ENCODE measurements around the gene GFRAL. TPM values are rescaled to one million over a fixed set of nuclear protein-coding genes. Genes with fewer than 3 reads are reported as not detected.

Gene GFRAL
- total RNA-seq, 1 experiment from 2014 or later = not detected

DNA sequence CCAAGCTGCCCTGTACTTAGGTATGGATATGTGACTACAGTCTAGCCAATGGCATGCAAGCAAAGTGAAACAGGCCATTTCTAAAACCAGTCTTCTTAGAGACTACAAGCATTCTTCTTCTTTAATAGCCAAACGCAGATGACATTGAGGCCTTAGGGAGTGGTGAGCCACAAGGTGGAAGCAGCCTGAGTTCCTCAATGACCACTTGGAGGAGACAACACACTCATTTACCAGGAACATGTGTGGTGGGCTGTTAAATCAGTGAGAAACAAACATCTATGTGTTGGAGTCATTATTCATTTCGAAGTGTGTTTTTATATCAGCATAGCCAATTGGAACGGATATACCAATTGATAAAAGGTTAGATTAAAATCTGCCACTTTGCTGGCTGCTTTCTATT, 122.0 kb downstream of the GFRAL start:
- no peaks in the 10 kb centered on the region for H3K4me1 ChIP-seq (ENCODE audit: insufficient read depth, low read length)
- no peak overlapping the region for H2BK15ac ChIP-seq (ENCODE audit: low read depth, low read length)
- no peak overlapping the region for H2BK120ac ChIP-seq (ENCODE audit: low read depth, low read length, poor library complexity, severe bottlenecking)
- no peak overlapping the region for H2BK12ac ChIP-seq (ENCODE audit: insufficient read length, low read depth, low read length)
- WGBS (ENCODE audit: extremely low coverage, insufficient read length, low lambda C conversion rate) = no CpG with 5 or more reads among the region's 3 CpGs
- no peak overlapping the region for H4K5ac ChIP-seq (ENCODE audit: insufficient read length, low read depth, low read length)
- Mint-ChIP-seq H3K36me3 (ENCODE audit: insufficient read depth in 1 of 3, low read depth in 3 of 3) (no peaks in the 10 kb centered on the region), H3K4me3 (no peak overlapping the region), H3K27me3 (ENCODE audit: low read depth) (no peaks in the 10 kb centered on the region), H3K27ac (no peak overlapping the region), H3K4me1 (no peaks in the 10 kb centered on the region), H3K9me3 (no peaks in the 10 kb centered on the region)
- H2AK5ac ChIP-seq (ENCODE audit: insufficient read length, low read length) = no peak overlapping the region
- H3K79me2 ChIP-seq (ENCODE audit: insufficient read depth, low read length) = no peaks in the 10 kb centered on the region
- no peak overlapping the region for H3T11ph ChIP-seq (ENCODE audit: low read length)
- TF ChIP-seq, protein P1, sequence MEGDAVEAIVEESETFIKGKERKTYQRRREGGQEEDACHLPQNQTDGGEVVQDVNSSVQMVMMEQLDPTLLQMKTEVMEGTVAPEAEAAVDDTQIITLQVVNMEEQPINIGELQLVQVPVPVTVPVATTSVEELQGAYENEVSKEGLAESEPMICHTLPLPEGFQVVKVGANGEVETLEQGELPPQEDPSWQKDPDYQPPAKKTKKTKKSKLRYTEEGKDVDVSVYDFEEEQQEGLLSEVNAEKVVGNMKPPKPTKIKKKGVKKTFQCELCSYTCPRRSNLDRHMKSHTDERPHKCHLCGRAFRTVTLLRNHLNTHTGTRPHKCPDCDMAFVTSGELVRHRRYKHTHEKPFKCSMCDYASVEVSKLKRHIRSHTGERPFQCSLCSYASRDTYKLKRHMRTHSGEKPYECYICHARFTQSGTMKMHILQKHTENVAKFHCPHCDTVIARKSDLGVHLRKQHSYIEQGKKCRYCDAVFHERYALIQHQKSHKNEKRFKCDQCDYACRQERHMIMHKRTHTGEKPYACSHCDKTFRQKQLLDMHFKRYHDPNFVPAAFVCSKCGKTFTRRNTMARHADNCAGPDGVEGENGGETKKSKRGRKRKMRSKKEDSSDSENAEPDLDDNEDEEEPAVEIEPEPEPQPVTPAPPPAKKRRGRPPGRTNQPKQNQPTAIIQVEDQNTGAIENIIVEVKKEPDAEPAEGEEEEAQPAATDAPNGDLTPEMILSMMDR (conservative IDR thresholded peaks at IDR 0.05) = peak; percentile 52
- H2BK5ac ChIP-seq (ENCODE audit: insufficient read length, low read length) = no peak overlapping the region
- H4K91ac ChIP-seq (ENCODE audit: insufficient read length, low read depth, low read length) = no peak overlapping the region
- DNase-seq = peak; percentile 32
- H3K56ac ChIP-seq (ENCODE audit: insufficient read length, low read depth, low read length) = no peak overlapping the region
- no peak overlapping the region for H3K18ac ChIP-seq (ENCODE audit: insufficient read length, low read depth, low read length)
- no peaks in the 10 kb centered on the region for H3K9me3 ChIP-seq (ENCODE audit: control insufficient read depth, low read depth, low read length)
- H3K27me3 ChIP-seq (ENCODE audit: insufficient read depth, low read length) = no peaks in the 10 kb centered on the region
- no peak overlapping the region for H3K23ac ChIP-seq (ENCODE audit: insufficient read length, low read depth, low read length)
- H3K4me2 ChIP-seq (ENCODE audit: insufficient read depth, insufficient read length, low read length) = no peak overlapping the region
- H3K27ac ChIP-seq (ENCODE audit: insufficient read length, low read depth, low read length) = no peak overlapping the region
- H3K79me1 ChIP-seq (ENCODE audit: insufficient read depth, low read depth, low read length, poor library complexity, severe bottlenecking) = no peaks in the 10 kb centered on the region
- H2AFZ ChIP-seq (ENCODE audit: low read length) = no peak overlapping the region
- H3K23me2 ChIP-seq (ENCODE audit: insufficient read length, low read depth, low read length, poor library complexity, severe bottlenecking) = no peaks in the 10 kb centered on the region
- no peak overlapping the region for H4K8ac ChIP-seq (replicated peaks; ENCODE audit: insufficient read length, low read depth, low read length)
- no peak overlapping the region for H3K9ac ChIP-seq (ENCODE audit: extremely low read depth, insufficient read length, low read length)
- no peak overlapping the region for H2BK20ac ChIP-seq (ENCODE audit: low read depth, low read length, poor library complexity, severe bottlenecking)
- H3K14ac ChIP-seq (ENCODE audit: insufficient read depth, low read length) = no peak overlapping the region
- no peaks in the 10 kb centered on the region for H4K20me1 ChIP-seq (ENCODE audit: control insufficient read depth, insufficient read depth, insufficient read length)
- no peak overlapping the region for H3K4ac ChIP-seq (ENCODE audit: low read depth, low read length)

Data from H9 (cell line).